Measurements from ENCODE around the gene MID2. TPM values are rescaled to one million over a fixed set of nuclear protein-coding genes. Genes with fewer than 3 reads are reported as not detected.
"Not testable (repeated sequence)": the region's sequence is repeated elsewhere in the genome, so short reads cannot be mapped to it uniquely, and the experiment has no call there.

Gene MID2
- total RNA-seq, 1 experiment from 2014 or later, result 0.58 TPM

DNA sequence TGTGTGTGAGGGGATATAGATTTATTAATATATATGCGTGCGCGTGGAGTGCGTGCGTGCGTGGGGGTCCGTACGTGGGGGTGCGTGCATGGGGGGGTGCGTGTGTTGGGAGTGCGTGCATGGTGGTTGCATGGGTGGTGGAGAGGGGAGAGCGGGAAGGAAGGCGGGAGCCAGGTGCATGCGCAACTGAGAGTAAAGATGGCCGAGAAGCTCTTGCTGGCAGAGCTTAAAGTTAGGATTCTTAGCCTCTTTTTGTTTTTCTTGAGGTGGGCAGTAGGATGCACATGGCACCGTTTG is 110.7 kb downstream of the MID2 start:
- DNase-seq (ENCODE audit: low spot score), result no peak

DNA sequence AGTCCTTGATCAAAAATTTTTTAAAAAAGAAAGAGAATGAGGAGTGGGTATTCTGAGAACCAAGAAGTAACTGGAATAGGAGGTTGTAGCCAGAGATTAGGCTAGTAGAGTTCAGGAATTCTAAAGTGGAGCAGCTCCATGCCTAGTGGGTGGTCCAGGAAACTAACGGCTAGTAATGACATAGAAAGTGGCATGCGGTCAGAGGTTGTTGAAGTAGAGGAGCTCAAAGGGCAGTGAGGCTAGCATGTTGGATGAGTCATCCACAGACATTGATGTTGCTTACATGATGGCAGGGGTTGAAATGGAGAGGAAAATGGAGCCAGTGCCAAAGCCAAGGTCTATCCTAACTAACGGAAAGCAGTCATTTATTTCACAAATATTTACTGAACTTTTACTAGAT is 114.4 kb downstream of the MID2 start:
- no peak for DNase-seq (ENCODE audit: low spot score)

DNA sequence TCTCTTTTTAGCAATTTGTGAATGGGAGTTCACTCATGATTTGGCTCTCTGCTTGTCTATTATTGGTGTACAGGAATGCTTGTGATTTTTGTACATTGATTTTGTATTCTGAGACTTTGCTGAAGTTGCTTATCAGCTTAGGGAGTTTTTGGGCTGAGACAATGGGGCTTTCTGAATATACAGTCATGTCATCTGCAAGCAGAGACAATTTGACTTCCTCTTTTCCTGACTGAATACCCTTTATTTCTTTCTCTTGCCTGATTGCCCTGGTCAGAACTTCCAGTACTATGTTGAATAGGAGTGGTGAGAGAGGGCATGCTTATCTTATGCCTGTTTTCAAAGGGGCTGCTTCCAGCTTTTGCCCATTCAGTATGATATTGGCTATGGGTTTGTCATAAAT is 129.7 kb downstream of the MID2 start:
- not testable (repeated sequence) for DNase-seq (ENCODE audit: low spot score)

DNA sequence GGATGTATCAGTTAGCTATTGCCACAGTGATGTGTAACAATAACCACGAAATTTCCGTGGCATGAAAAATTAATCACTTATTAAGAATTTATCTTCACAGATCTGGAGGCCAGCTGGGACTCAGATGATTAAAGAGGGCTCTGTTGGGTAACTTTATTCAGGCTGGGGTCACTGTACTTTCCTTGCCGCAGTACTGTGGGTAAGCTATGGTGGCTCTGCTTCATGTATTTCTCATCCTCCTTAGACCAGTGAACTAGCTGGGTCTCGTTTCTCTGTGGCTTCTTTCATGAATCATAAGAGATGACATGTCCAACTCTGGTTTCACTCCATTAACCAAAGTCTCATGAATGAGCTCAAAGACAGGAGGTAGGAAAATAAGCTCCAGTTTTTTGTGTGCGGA is 143.0 kb downstream of the MID2 start:
- no peak for DNase-seq (ENCODE audit: low spot score)

DNA sequence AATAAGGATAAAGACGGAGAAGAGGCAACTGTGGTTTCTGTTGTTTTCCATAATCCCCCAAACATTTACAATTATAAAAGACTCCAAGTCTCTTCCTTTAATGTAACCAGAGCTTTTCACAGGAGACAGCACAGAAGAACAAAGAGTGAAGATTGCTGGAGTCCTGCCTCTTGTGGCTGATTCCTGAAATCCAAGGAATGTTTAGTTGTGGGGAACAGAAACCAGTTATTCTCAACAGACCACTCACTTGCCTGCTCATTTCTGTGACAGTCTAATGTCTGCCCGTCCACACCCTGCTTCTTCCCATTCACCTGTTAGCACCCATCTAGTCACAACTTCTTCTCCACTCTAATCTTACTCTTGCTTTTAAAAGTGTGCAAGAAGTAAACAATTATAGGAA is 144.4 kb downstream of the MID2 start:
- DNase-seq (ENCODE audit: low spot score), result no peak

DNA sequence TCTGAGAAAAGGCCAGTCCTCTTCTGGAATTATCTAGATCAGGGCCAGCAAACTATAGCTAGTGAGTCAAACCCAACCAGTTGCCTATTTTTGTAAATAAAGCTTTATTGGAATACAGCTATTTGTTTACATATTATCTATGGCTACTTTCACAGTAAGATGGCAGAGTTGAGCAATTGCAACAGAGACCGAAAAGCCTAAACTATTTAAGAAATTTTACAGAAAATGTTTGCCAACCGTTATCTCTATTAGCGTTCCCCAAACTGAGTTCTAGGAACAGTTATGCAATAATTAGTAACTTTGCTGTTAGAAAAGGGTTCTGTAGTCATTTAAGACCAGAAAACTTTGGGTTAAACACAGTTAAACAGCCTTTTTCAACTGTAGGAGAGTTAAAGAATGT is 146.0 kb downstream of the MID2 start:
- DNase-seq (ENCODE audit: low spot score), result no peak

Small RNA genes within 50 kb of the gene (small RNA-seq; reads per million reads assigned to genes)
- gene RF00019, result not detected

Other genes with a start within 250 kb of the MID2 start
- 34.4 and 37.8 TPM in 2 replicates for gene PRPS1, start 197.4 kb upstream of the MID2 start, total RNA-seq (2014; rRNA removed; shearing (Covaris generic))
- gene TSC22D3, start 50.1 kb upstream of the MID2 start, total RNA-seq (2014; rRNA removed; shearing (Covaris generic)), result 54.6 and 63.5 TPM in 2 replicates
- gene NCBP2L, start 48.1 kb upstream of the MID2 start, total RNA-seq (2014; rRNA removed; shearing (Covaris generic)), result not detected in 2 replicates
- not detected in 2 replicates for gene TEX13B, start 156.5 kb downstream of the MID2 start, total RNA-seq (2014; rRNA removed; shearing (Covaris generic))
- 0.26 TPM in 1 of 2 replicates, not detected in the other for gene VSIG1, start 219.2 kb downstream of the MID2 start, total RNA-seq (2014; rRNA removed; shearing (Covaris generic))